ENCODE data around the gene TBX1. TPM values are rescaled to one million over a fixed set of nuclear protein-coding genes. Genes with fewer than 3 reads are reported as not detected.
A peak's percentile ranks its signal among the peaks of the same experiment; 100 is the strongest.

Gene TBX1
- total RNA-seq, 1 experiment from 2014 or later: 12.8 TPM

GRCh38 chr22:19808873-19809478 is 48.4 kb downstream of the TBX1 start:
- DNase-seq (ENCODE audit: low spot score) (peak; percentile 2), ATAC-seq (no peak)
- no peak for TF ChIP-seq SP1 (CRISPR knock-in tag; conservative IDR thresholded peaks at IDR 0.05)
- TF ChIP-seq ZMAT4 (CRISPR knock-in tag; IDR thresholded peaks at IDR 0.05): no peak
- TF ChIP-seq KAT7 (CRISPR knock-in tag; IDR thresholded peaks at IDR 0.05; ENCODE audit: borderline replicate concordance): no peak
- no peak for TF ChIP-seq ELF4 (CRISPR knock-in tag; IDR thresholded peaks at IDR 0.05; ENCODE audit: low read depth)
- no peak for TF ChIP-seq NFYB (CRISPR knock-in tag; conservative IDR thresholded peaks at IDR 0.05; ENCODE audit: low read depth)
- TF ChIP-seq ZNF512 (CRISPR knock-in tag; IDR thresholded peaks at IDR 0.05; ENCODE audit: borderline replicate concordance): no peak
- no peak for TF ChIP-seq ZBTB43 (CRISPR knock-in tag; IDR thresholded peaks at IDR 0.05)
- no peak for TF ChIP-seq ZSCAN18 (CRISPR knock-in tag; IDR thresholded peaks at IDR 0.05)
- no peak for TF ChIP-seq GTF2I (CRISPR knock-in tag; conservative IDR thresholded peaks at IDR 0.05)
- no peak for TF ChIP-seq GABPB1 (CRISPR knock-in tag; IDR thresholded peaks at IDR 0.05)
- no peak for TF ChIP-seq ZNF121 (CRISPR knock-in tag; IDR thresholded peaks at IDR 0.05)
- TF ChIP-seq FOXP4 (CRISPR knock-in tag; IDR thresholded peaks at IDR 0.05): no peak
- no peak for TF ChIP-seq RELA (CRISPR knock-in tag; IDR thresholded peaks at IDR 0.05; ENCODE audit: borderline replicate concordance)
- TF ChIP-seq CREM (CRISPR knock-in tag; IDR thresholded peaks at IDR 0.05): no peak
- no peak for TF ChIP-seq ZNF263 (CRISPR knock-in tag; IDR thresholded peaks at IDR 0.05; ENCODE audit: low read depth)
- TF ChIP-seq NR3C1 (CRISPR knock-in tag; conservative IDR thresholded peaks at IDR 0.05; ENCODE audit: low read depth): no peak
- no peak overlapping the region for H3K4me3 Mint-ChIP-seq
- ChIA-PET POLR2A (no interaction called here), CTCF (interaction anchor here (1.8 to 2.4 kb wide), 2 partner anchors 8 to 79 kb away, joined by 6 to 11 read pairs; no protein-coding TSS in a partner anchor)
- H3K27ac Mint-ChIP-seq: peak overlapping the region; percentile 61; the same call in 1 of the 2 replicates
- H3K27me3 Mint-ChIP-seq (ENCODE audit: low read depth): no peaks in the 10 kb centered on the region
- no peaks in the 10 kb centered on the region for H3K9me3 Mint-ChIP-seq
- no peaks in the 10 kb centered on the region for H3K4me1 Mint-ChIP-seq
- H3K36me3 Mint-ChIP-seq: no peaks in the 10 kb centered on the region

- no peaks in the 10 kb centered on the region for H3K9me3 Mint-ChIP-seq
- no peaks in the 10 kb centered on the region for H3K4me1 Mint-ChIP-seq
- ChIA-PET CTCF (interaction anchor here (2.4 kb wide), 1 partner anchor 9 kb away, joined by 11 read pairs; no protein-coding TSS in a partner anchor), POLR2A (no interaction called here)
- no peaks in the 10 kb centered on the region for H3K27me3 Mint-ChIP-seq (ENCODE audit: low read depth)
- no peak overlapping the region; the same call in 1 of the 2 replicates for H3K27ac Mint-ChIP-seq
- H3K4me3 Mint-ChIP-seq: no peak overlapping the region
- peak; percentile 1 for DNase-seq (ENCODE audit: low spot score)
- no peak for ATAC-seq
- H3K36me3 Mint-ChIP-seq: no peaks in the 10 kb centered on the region
- TF ChIP-seq PRRX2 (CRISPR knock-in tag; IDR thresholded peaks at IDR 0.05) (no peak), ZNF512 (CRISPR knock-in tag; IDR thresholded peaks at IDR 0.05; ENCODE audit: borderline replicate concordance) (no peak), E2F5 (CRISPR knock-in tag; IDR thresholded peaks at IDR 0.05) (no peak), ZSCAN18 (CRISPR knock-in tag; IDR thresholded peaks at IDR 0.05) (no peak), IRF1 (CRISPR knock-in tag; IDR thresholded peaks at IDR 0.05) (no peak)
These were observed 49.2 kb downstream of the TBX1 start for GRCh38 chr22:19809741-19810140.

All from WTC11 (cell line).